H1 (cell line): ENCODE data around the gene MICALL1. TPM values are rescaled to one million over a fixed set of nuclear protein-coding genes. Genes with fewer than 3 reads are reported as not detected.
A peak's percentile ranks its signal among the peaks of the same experiment; 100 is the strongest.

Source experiments
- CTCF ChIA-PET: fragments of 300-600 bp; sonication (Branson Sonifier 250); formaldehyde crosslinking; loops from one replicate; lab custom pipeline; 2021; ENCODE audit not compliant: partially characterized antibody; lab: Charles Lee
- POLR2A ChIA-PET: fragments of 300-600 bp; sonication (Branson Sonifier 250); formaldehyde crosslinking; loops from one replicate; lab custom pipeline; 2021; ENCODE audit warnings: inconsistent platforms; ENCODE audit not compliant: partially characterized antibody; lab: Charles Lee
- DNase-seq, 2 experiments: peaks; one replicate each; pipeline versions ENCODE4 v3.0.0 to v3.0.0-alpha.2; 2010 to 2022; ENCODE audit warnings: low spot score in 2 of 2, low read depth in 1 of 2, mixed read lengths in 1 of 2
- FAIRE-seq: peaks from 2 replicates; lab custom pipeline; 2011; peaks lifted over from hg19 to GRCh38; lab: Jason Lieb, UNC
- H2AFZ ChIP-seq: 2 replicates; pipeline ENCODE4 v1.8.1; 2012; ENCODE audit warnings: low read length, inconsistent platforms
- H2AK5ac ChIP-seq: 2 replicates; pipeline ENCODE4 v1.6.1; 2013; ENCODE audit warnings: low read depth, low read length
- H2BK120ac ChIP-seq: replicated peaks from 2 replicates; pipeline ENCODE3; 2013; ENCODE audit warnings: low read depth, low read length, inconsistent platforms
- H2BK12ac ChIP-seq: 2 replicates; pipeline ENCODE4 v1.6.1; 2013; ENCODE audit warnings: low read depth, low read length
- H2BK15ac ChIP-seq: 2 replicates; pipeline ENCODE4 v1.6.1; 2013; ENCODE audit warnings: low read length
- H2BK20ac ChIP-seq: 2 replicates; pipeline ENCODE4 v1.6.1; 2013; ENCODE audit warnings: low read length
- H2BK5ac ChIP-seq: 2 replicates; pipeline ENCODE4 v1.6.1; 2013; ENCODE audit warnings: low read depth, low read length
- H3K14ac ChIP-seq: 2 replicates; pipeline ENCODE4 v1.6.1; 2013; ENCODE audit warnings: inconsistent platforms; ENCODE audit not compliant: insufficient read length
- H3K18ac ChIP-seq: 2 replicates; pipeline ENCODE4 v1.6.1; 2013; ENCODE audit warnings: low read length; ENCODE audit errors: extremely low read depth
- H3K23ac ChIP-seq: 2 replicates; pipeline ENCODE4 v1.6.1; 2013; ENCODE audit warnings: inconsistent platforms; ENCODE audit not compliant: insufficient read length
- H3K23me2 ChIP-seq: 2 replicates; pipeline ENCODE4 v1.6.1; 2013; ENCODE audit warnings: low read depth, low read length
- H3K27ac ChIP-seq: 2 replicates; pipeline ENCODE4 v1.6.1; 2011; ENCODE audit warnings: low read depth, low read length, inconsistent platforms
- H3K27me3 ChIP-seq, 4 experiments: replicated peaks in 1 of 4; 1 replicate in 1 of 4; 2 replicates in 3 of 4; pipeline versions ENCODE4 v1.6.1 to v1.8.1; 2011 to 2013; ENCODE audit warnings: low read length in 3 of 4, mild to moderate bottlenecking in 3 of 4, inconsistent platforms in 2 of 4, mixed read lengths in 2 of 4, moderate library complexity in 1 of 4; ENCODE audit not compliant: control insufficient read depth in 3 of 4, insufficient read depth in 3 of 4; ENCODE audit errors: extremely low read depth in 1 of 4
- H3K36me3 ChIP-seq, 4 experiments: 2 replicates each; pipeline versions ENCODE4 v1.6.1 to v1.8.1; 2011 to 2013; ENCODE audit warnings: mild to moderate bottlenecking in 4 of 4, low read length in 3 of 4, moderate library complexity in 2 of 4, control low read depth in 1 of 4, inconsistent platforms in 1 of 4; ENCODE audit not compliant: insufficient read depth in 4 of 4, control insufficient read depth in 2 of 4
- H3K4ac ChIP-seq: replicated peaks from 2 replicates; pipeline ENCODE3; 2013; ENCODE audit warnings: low read length, low read depth, mixed read lengths, inconsistent platforms; ENCODE audit not compliant: insufficient read length
- H3K4me1 ChIP-seq, 4 experiments: replicated peaks in 1 of 4; 1 replicate in 1 of 4; 2 replicates in 3 of 4; pipeline versions ENCODE4 v1.6.1 to v1.8.1; 2011 to 2013; ENCODE audit warnings: low read length in 3 of 4, inconsistent platforms in 2 of 4, mixed read lengths in 1 of 4; ENCODE audit not compliant: insufficient read depth in 4 of 4, control insufficient read depth in 3 of 4
- H3K4me2 ChIP-seq, 2 experiments: 2 replicates each; pipeline versions ENCODE4 v1.6.1 to v1.8.1; 2011 to 2013; ENCODE audit warnings: low read depth in 2 of 2, low read length in 2 of 2, control low read depth in 1 of 2, inconsistent platforms in 1 of 2, mild to moderate bottlenecking in 1 of 2; ENCODE audit not compliant: insufficient read depth in 1 of 2
- H3K4me3 ChIP-seq, 4 experiments: fragments of 200-600, 300-600 bp in 1 of 4; sonication (generic), shearing (Covaris generic), sonication (Bioruptor Twin) in 1 of 4; 2 replicates each; pipeline versions ENCODE4 v1.5.1 to v1.8.1; 2011 to 2016; ENCODE audit warnings: low read length in 4 of 4, low read depth in 3 of 4, control low read depth in 2 of 4, inconsistent platforms in 2 of 4, mild to moderate bottlenecking in 2 of 4, mixed read lengths in 1 of 4, moderate library complexity in 1 of 4; ENCODE audit not compliant: insufficient read depth in 2 of 4; ENCODE audit errors: extremely low read depth in 1 of 4
- H3K56ac ChIP-seq: replicated peaks from 2 replicates; pipeline ENCODE3; 2013; ENCODE audit warnings: low read depth, mild to moderate bottlenecking, mixed read lengths, low read length, inconsistent platforms; ENCODE audit not compliant: insufficient read length
- H3K79me1 ChIP-seq: 2 replicates; pipeline ENCODE4 v1.6.1; 2013; ENCODE audit warnings: low read depth, low read length, control low read depth
- H3K79me2 ChIP-seq, 2 experiments: 2 replicates each; pipeline versions ENCODE4 v1.6.1 to v1.8.1; 2012 to 2013; ENCODE audit warnings: low read length in 2 of 2, mild to moderate bottlenecking in 2 of 2, inconsistent platforms in 1 of 2; ENCODE audit not compliant: insufficient read depth in 2 of 2, control insufficient read depth in 1 of 2
- H3K9ac ChIP-seq, 4 experiments: replicated peaks in 1 of 4; 1 replicate in 1 of 4; 2 replicates in 3 of 4; pipeline versions ENCODE4 v1.6.1 to v1.8.1; 2011 to 2013; ENCODE audit warnings: low read depth in 3 of 4, low read length in 3 of 4, control low read depth in 2 of 4, mild to moderate bottlenecking in 2 of 4, moderate library complexity in 2 of 4, inconsistent platforms in 1 of 4; ENCODE audit errors: extremely low read depth in 1 of 4
- H3K9me3 ChIP-seq, 2 experiments: 2 replicates each; pipeline versions ENCODE4 v1.6.1 to v1.8.1; 2012 to 2013; ENCODE audit warnings: mild to moderate bottlenecking in 2 of 2, moderate library complexity in 2 of 2, control low read depth in 1 of 2, inconsistent platforms in 1 of 2, low read depth in 1 of 2, low read length in 1 of 2, mixed read lengths in 1 of 2; ENCODE audit not compliant: insufficient read depth in 2 of 2
- H4K20me1 ChIP-seq, 2 experiments: replicated peaks in 1 of 2; 2 replicates each; pipeline versions ENCODE3 to v1.8.1; 2011 to 2013; ENCODE audit warnings: inconsistent platforms in 2 of 2, low read length in 2 of 2, mild to moderate bottlenecking in 1 of 2; ENCODE audit not compliant: insufficient read depth in 2 of 2, control insufficient read depth in 1 of 2
- H4K5ac ChIP-seq: 2 replicates; pipeline ENCODE4 v1.6.1; 2013; ENCODE audit warnings: low read length, low read depth, mixed read lengths, inconsistent platforms; ENCODE audit not compliant: insufficient read length
- H4K8ac ChIP-seq: 2 replicates; pipeline ENCODE4 v1.8.0; 2013; ENCODE audit warnings: mild to moderate bottlenecking, moderate library complexity, low read length, inconsistent platforms; ENCODE audit not compliant: insufficient read depth; ENCODE audit errors: extremely low read depth
- H4K91ac ChIP-seq: replicated peaks from 2 replicates; pipeline ENCODE3; 2013; ENCODE audit warnings: low read length, mixed read lengths, inconsistent platforms; ENCODE audit not compliant: insufficient read length
- KDM4A ChIP-seq: IDR thresholded peaks from one replicate; pipeline ENCODE4 v1.7.1; 2012; ENCODE audit warnings: low read depth, mild to moderate bottlenecking, moderate library complexity, low read length, inconsistent platforms; ENCODE audit not compliant: severe bottlenecking
- PHF8 ChIP-seq: fragments of 200-600 bp; sonication (generic); conservative IDR thresholded peaks from 2 replicates; pipeline ENCODE4 v1.7.1; 2012; ENCODE audit warnings: low read depth, mild to moderate bottlenecking, inconsistent platforms, low read length, moderate library complexity
- POLR2AphosphoS5 ChIP-seq: IDR thresholded peaks from 2 replicates; pipeline ENCODE4 v1.6.1; 2011; ENCODE audit warnings: low read depth, low read length
- RBBP5 ChIP-seq: IDR thresholded peaks from 2 replicates; pipeline ENCODE4 v1.7.1; 2012; ENCODE audit warnings: low read depth, mild to moderate bottlenecking, inconsistent platforms, low read length, moderate library complexity, borderline replicate concordance
- SIRT6 ChIP-seq: IDR thresholded peaks from one replicate; pipeline ENCODE4 v1.7.1; 2012; ENCODE audit warnings: low read length, inconsistent platforms
- TAF1 ChIP-seq: IDR thresholded peaks from 2 replicates; pipeline ENCODE4 v1.6.1; 2011; ENCODE audit warnings: mild to moderate bottlenecking, low read depth, low read length
- WGBS, 2 experiments: shearing (Covaris generic) in 1 of 2; methylation state at CpG; one replicate each; pipeline versions ENCODE4 v1.1.6 to v1.1.7; 2013 to 2015; ENCODE audit warnings: low lambda C conversion rate in 2 of 2, mixed read lengths in 2 of 2, inconsistent platforms in 1 of 2, low coverage in 1 of 2, missing lambda C conversion rate in 1 of 2; ENCODE audit not compliant: insufficient replicate concordance in 2 of 2, insufficient coverage in 1 of 2, insufficient read length in 1 of 2; ENCODE audit errors: extremely low coverage in 1 of 2, missing lambda C conversion rate in 1 of 2; 5-methylcytosine and 5-hydroxymethylcytosine counted together
- polyA plus RNA-seq, 7 experiments: library from polyadenylated mRNA; depleted of rRNA in 3 of 7; stranded (reverse) in 5 of 7; unstranded in 2 of 7; fragments of >200 nt in 5 of 7; fragments of 200-250 nt in 2 of 7; gene quantifications; 1 replicate in 5 of 7; 2 replicates in 1 of 7; 4 replicates in 1 of 7; pipeline versions ENCODE4 v1.2.1 to v1.2.3, GENCODE V29; 2011 to 2013; ENCODE audit warnings: missing spikeins in 2 of 7, mixed read lengths in 2 of 7
- total RNA-seq: library from RNA; stranded (reverse); fragmentation: NEBNext Ultra II Directional; extraction: Animal tissue kit (Norgen Biotek cat#: 25700); gene quantifications from 2 replicates; pipeline ENCODE4 v1.2.1, GENCODE V29; 2021
- TF ChIP-seq, protein P1 (sequence below): IDR thresholded peaks from 2 replicates; pipeline ENCODE4 v1.6.1; 2011; ENCODE audit warnings: low read depth, mild to moderate bottlenecking, low read length; ENCODE audit not compliant: insufficient read depth
- TF ChIP-seq, protein P2 (sequence below): IDR thresholded peaks from 2 replicates; pipeline ENCODE4 v1.6.1; 2012; ENCODE audit warnings: inconsistent platforms

Gene MICALL1
- total and polyA plus RNA-seq, 2 of the 8 experiments (the other 6 are each of a cell fraction or from before 2014, with no cell fraction given), result 17.7 to 32.1 TPM

DNA sequence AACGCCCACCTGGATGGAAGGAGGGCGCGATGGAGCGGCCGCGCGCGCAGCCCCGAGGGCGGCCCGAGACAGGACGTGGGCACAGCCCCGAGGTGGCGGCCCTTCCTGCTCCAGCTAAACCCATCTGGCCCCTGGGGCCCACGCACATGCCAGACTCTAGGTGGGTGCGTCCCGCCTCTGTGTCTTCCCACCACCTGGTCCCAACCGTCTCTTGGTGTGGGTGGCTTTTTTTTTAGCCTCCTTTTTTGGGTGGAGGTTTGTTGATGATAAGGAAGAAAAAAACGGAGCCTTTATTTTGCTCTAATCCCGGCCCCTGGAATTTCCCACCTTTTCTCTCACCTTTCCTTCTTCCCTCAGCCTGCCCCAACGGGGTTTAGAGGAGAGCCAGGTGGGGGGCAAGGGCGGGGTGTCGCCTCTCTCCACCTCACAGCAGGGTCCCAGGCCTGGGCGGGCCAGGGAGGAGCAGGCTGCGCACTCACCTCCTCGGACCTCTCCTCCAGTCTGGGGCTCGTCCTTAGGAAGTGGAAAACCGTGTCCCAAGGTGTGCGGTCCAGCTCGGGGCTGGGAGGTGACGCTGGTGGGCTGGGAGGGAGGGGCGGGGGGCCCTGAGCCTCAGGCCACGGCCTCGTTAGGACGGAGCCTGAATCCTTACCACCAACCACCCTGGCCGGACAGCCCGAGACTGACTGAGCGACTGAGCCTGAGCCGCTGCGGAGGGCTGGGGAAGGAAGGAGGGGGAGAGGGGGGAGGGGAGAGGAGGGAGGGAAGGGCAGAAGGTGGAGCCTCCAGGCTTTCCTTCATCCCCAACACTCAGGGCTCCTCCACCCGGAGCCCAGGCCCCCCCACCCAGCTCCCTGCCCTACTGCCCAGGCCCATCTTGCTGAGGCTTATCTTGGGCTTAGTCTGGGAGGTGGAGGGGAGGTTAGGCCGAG is 78.0 kb downstream of the MICALL1 start, which contains the start of gene SOX10:
Gene SOX10, minus strand, starts transcription at position 696 of the 932 bp plus-strand sequence. CDS start 771 bp downstream, outside the sequence.
- Histone ChIP-seq H3K79me1 (no peaks in the 10 kb centered on the region), H3K9me3 (no peaks in the 10 kb centered on the region), H3K23me2 (peaks cover 13% of the 10 kb centered on the region; the same call in 1 of the 2 replicates), H4K5ac (no peak within 1 kb of the TSS), H2AK5ac (no peak within 1 kb of the TSS), H3K4me2 (peak within 1 kb of the TSS; percentile 83 to 88), H2BK5ac (peak within 1 kb of the TSS; percentile 78; the same call in 1 of the 2 replicates), H4K8ac (no peak within 1 kb of the TSS; the same call in 1 of the 2 replicates), H4K20me1 (peaks cover 2 to 4% of the 10 kb centered on the region in 2 experiments), H2BK120ac (no peak within 1 kb of the TSS), H3K79me2 (no peaks in the 10 kb centered on the region), H3K4ac (peak within 1 kb of the TSS; percentile 19), H2BK20ac (peak within 1 kb of the TSS; percentile 67; the same call in 1 of the 2 replicates), H3K18ac (peak within 1 kb of the TSS; percentile 87), H2BK12ac (peak within 1 kb of the TSS; percentile 92; the same call in 1 of the 2 replicates), H3K4me3 (peak within 1 kb of the TSS; percentile 24 to 55 (median 40)), H3K27ac (no peak within 1 kb of the TSS), H4K91ac (peak within 1 kb of the TSS; percentile 49), H2AFZ (no peak within 1 kb of the TSS), H3K56ac (no peak within 1 kb of the TSS), H2BK15ac (peak within 1 kb of the TSS; percentile 81; the same call in 1 of the 2 replicates), H3K4me1 (peaks cover 0 to 30% (median 14%) of the 10 kb centered on the region in 4 experiments; a peak in 6 of 7 replicates), H3K9ac (no peak within 1 kb of the TSS; a peak in 1 of 7 replicates), H3K27me3 (peaks cover 0 to 19% (median 12%) of the 10 kb centered on the region in 4 experiments; a peak in 5 of 7 replicates), H3K23ac (no peak within 1 kb of the TSS), H3K14ac (no peak within 1 kb of the TSS), H3K36me3 (no peaks in the 10 kb centered on the region; a peak in 1 of 8 replicates)
- ChIA-PET CTCF (interaction anchor here (0.6 to 3.9 kb wide), 14 partner anchors 10 to 1918 kb away, joined by 3 to 20 read pairs (median 4); partner anchors contain the start of genes C22orf23 and POLR2F), POLR2A (interaction anchor here (0.8 to 4.8 kb wide), 6 partner anchors 8 to 179 kb away, joined by 3 to 26 read pairs (median 6); a partner anchor contains a TSS)
- peak in 1 of 2 experiments; percentile 70 for DNase-seq
- 9% methylated on average over 29 of the region's 42 CpGs; no CpG with 5 or more reads in 1 of the 2 experiments for WGBS, 2 experiments
- no peak for FAIRE-seq
- peak; percentile 31 for TF ChIP-seq KDM4A
- TF ChIP-seq, protein P1, sequence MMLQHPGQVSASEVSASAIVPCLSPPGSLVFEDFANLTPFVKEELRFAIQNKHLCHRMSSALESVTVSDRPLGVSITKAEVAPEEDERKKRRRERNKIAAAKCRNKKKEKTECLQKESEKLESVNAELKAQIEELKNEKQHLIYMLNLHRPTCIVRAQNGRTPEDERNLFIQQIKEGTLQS, result no peak
- TF ChIP-seq, protein P2, sequence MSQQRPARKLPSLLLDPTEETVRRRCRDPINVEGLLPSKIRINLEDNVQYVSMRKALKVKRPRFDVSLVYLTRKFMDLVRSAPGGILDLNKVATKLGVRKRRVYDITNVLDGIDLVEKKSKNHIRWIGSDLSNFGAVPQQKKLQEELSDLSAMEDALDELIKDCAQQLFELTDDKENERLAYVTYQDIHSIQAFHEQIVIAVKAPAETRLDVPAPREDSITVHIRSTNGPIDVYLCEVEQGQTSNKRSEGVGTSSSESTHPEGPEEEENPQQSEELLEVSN, result peak; percentile 64; the same call in 1 of the 2 replicates
- TF ChIP-seq RBBP5, result no peak
- TF ChIP-seq POLR2AphosphoS5, result peak; percentile 46; the same call in 1 of the 2 replicates
- no peak for TF ChIP-seq SIRT6
- TF ChIP-seq TAF1, result peak; percentile 80
- no peak for TF ChIP-seq PHF8
